GM23248 (cell line): ENCODE measurements around the gene SEZ6L. TPM values are rescaled to one million over a fixed set of nuclear protein-coding genes. Genes with fewer than 3 reads are reported as not detected.

Experiments
- DNase-seq: peaks from one replicate; pipeline ENCODE4 v3.0.0-alpha.2; 2015
- H2AFZ ChIP-seq: fragments of 200-600 bp; sonication (generic); 2 replicates; pipeline ENCODE4 v1.6.1; 2016; ENCODE audit warnings: antibody characterized with exemption
- H3F3A ChIP-seq: fragments of 200-600 bp; sonication (generic); 2 replicates; pipeline ENCODE4 v1.6.1; 2016; ENCODE audit warnings: mild to moderate bottlenecking, antibody characterized with exemption, mixed run types; ENCODE audit not compliant: insufficient read depth
- H3K27ac ChIP-seq: fragments of 200-600 bp; sonication (generic); 2 replicates; pipeline ENCODE4 v1.5.1; 2016; ENCODE audit warnings: mild to moderate bottlenecking
- H3K27me3 ChIP-seq: fragments of 200-600 bp; sonication (generic); replicated peaks from 2 replicates; pipeline ENCODE4 v1.6.1; 2016; ENCODE audit warnings: mild to moderate bottlenecking; ENCODE audit not compliant: insufficient read depth
- H3K36me3 ChIP-seq: fragments of 200-600 bp; sonication (generic); 2 replicates; pipeline ENCODE4 v1.6.1; 2016; ENCODE audit warnings: low read depth, mild to moderate bottlenecking
- H3K4me1 ChIP-seq: fragments of 200-600 bp; sonication (generic); 2 replicates; pipeline ENCODE4 v1.6.1; 2016; ENCODE audit warnings: mild to moderate bottlenecking; ENCODE audit not compliant: insufficient read depth
- H3K4me2 ChIP-seq: fragments of 200-600 bp; sonication (generic); one replicate; pipeline ENCODE4 v1.6.1; 2016; ENCODE audit warnings: mild to moderate bottlenecking; ENCODE audit not compliant: unreplicated experiment
- H3K4me3 ChIP-seq: fragments of 200-600 bp; sonication (generic); 2 replicates; pipeline ENCODE4 v1.5.1; 2016; ENCODE audit warnings: mild to moderate bottlenecking
- H3K79me2 ChIP-seq: fragments of 200-600 bp; sonication (generic); 2 replicates; pipeline ENCODE4 v1.6.1; 2016; ENCODE audit warnings: mild to moderate bottlenecking; ENCODE audit not compliant: insufficient read depth
- H3K9ac ChIP-seq: fragments of 200-600 bp; sonication (generic); 2 replicates; pipeline ENCODE4 v1.6.1; 2016; ENCODE audit warnings: mild to moderate bottlenecking
- H3K9me2 ChIP-seq: fragments of 200-600 bp; sonication (generic); 2 replicates; pipeline ENCODE4 v1.6.1; 2016; ENCODE audit warnings: mixed run types, mild to moderate bottlenecking, moderate library complexity; ENCODE audit not compliant: insufficient read depth
- H3K9me3 ChIP-seq: fragments of 200-600 bp; sonication (generic); one replicate; pipeline ENCODE4 v1.6.1; 2017; ENCODE audit warnings: low read depth
- H4K20me1 ChIP-seq: fragments of 200-600 bp; sonication (generic); 2 replicates; pipeline ENCODE4 v1.6.0; 2016; ENCODE audit not compliant: insufficient read depth
- EZH2 ChIP-seq: fragments of 200-600 bp; sonication (generic); IDR thresholded peaks from 2 replicates; pipeline ENCODE4 v1.6.1; 2018; ENCODE audit warnings: antibody characterized with exemption, mild to moderate bottlenecking; ENCODE audit not compliant: insufficient read depth, poor library complexity, severe bottlenecking
- EZH2phosphoT487 ChIP-seq: fragments of 200-600 bp; sonication (generic); IDR thresholded peaks from 2 replicates; pipeline ENCODE4 v1.6.1; 2018; ENCODE audit warnings: antibody characterized with exemption, moderate library complexity, mild to moderate bottlenecking, low read depth; ENCODE audit not compliant: insufficient read depth
- WGBS, 2 experiments: methylation state at CpG; one replicate each; pipeline ENCODE4 v1.1.6; 2015 to 2017; ENCODE audit warnings: low lambda C conversion rate in 2 of 2, low coverage in 1 of 2; ENCODE audit errors: missing lambda C conversion rate in 2 of 2; 5-methylcytosine and 5-hydroxymethylcytosine counted together
- in situ Hi-C: fragments of 300-500 bp; cut with MboI; formaldehyde crosslinking; loops from 2 replicates; pipeline ENCODE4 v1.15.0; 2020
- polyA plus RNA-seq: library from polyadenylated mRNA; unstranded; fragments of >200 nt; fragmentation: Nextera tagmentation; extraction: Ambion mirVana; gene quantifications from 2 replicates; pipeline ENCODE4 v1.2.1, GENCODE V29; 2016
- total RNA-seq: library from RNA; depleted of rRNA; stranded (reverse); fragments of >200 nt; shearing (Covaris generic); gene quantifications from 2 replicates; pipeline ENCODE4 v1.2.3, GENCODE V29; 2014

The SEZ6L gene
- total and polyA plus RNA-seq, 2 experiments from 2014 or later = under 0.01 to 0.18 TPM

DNA sequence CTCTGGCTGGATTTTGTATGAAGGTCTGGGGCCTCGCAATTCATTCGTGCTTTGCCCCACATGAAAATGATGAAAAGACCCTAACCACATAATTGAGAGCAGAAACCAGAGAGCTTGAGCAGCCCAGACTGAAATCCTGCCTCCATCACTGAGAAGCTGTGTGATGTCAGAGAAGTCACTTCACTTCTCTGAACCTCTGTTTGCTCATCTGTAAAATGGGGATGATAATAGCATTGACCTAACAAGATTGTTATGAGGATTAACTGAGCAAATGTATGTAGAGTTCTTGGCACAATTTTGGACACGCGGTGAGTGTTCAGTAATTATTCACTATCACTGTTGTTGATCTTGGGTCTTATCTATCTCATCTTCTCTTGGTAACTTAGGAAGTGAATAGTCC lies 203.6 kb downstream of the SEZ6L start:
- Histone ChIP-seq H3K9me2 (no peaks in the 10 kb centered on the region), H3F3A (no peaks in the 10 kb centered on the region)

DNA sequence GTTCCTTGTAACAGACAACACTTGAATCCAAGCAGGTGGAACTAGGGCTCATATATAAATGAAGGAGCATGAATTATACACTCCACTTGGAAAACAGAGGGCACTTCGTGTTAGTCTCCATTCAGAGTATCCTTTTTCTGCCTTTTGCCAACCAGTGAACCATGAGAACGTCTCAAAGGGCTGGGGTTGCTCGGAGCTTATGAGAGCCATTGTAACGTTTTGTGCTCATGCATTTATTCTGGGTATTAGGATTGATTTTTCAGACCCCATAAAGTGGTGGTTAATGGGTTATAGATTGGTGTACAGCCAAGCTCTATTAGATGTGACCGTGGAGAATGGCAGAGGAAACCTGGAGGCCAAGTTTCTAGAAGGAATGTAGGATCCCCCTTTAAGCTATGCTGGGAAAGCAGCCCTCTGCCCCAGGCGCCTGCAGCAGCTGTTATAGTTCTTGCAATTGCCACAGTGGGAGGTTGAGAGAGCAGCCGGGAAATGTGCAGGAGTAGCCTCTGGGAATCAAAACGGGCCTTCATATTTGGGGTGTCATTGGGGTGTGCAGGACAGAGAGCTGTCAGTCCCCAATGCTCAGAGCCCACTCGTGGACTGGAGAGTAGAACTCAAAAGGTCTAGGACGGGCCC lies 205.2 kb downstream of the SEZ6L start:
- in situ Hi-C loops = no loop called here
- Histone ChIP-seq H3K9ac (no peak overlapping the region), H3K4me1 (no peaks in the 10 kb centered on the region), H4K20me1 (no peaks in the 10 kb centered on the region), H3K9me3 (no peaks in the 10 kb centered on the region), H3K36me3 (no peaks in the 10 kb centered on the region), H3K4me2 (no peak overlapping the region), H3K9me2 (no peaks in the 10 kb centered on the region), H3K27ac (no peak overlapping the region), H3F3A (no peaks in the 10 kb centered on the region), H3K79me2 (no peaks in the 10 kb centered on the region), H3K4me3 (no peak overlapping the region), H3K27me3 (peaks cover 39% of the 10 kb centered on the region), H2AFZ (no peak overlapping the region)
- WGBS, 2 experiments = 35 to 41% methylated on average over 10 of the region's 10 CpGs
- DNase-seq = no peak
- no peak for TF ChIP-seq EZH2phosphoT487
- no peak for TF ChIP-seq EZH2

More for the DNA sequence above, 203.6 kb downstream of the SEZ6L start:
- 74 to 75% methylated on average over 4 of the region's 4 CpGs for WGBS, 2 experiments
- Histone ChIP-seq H3K4me1 (no peaks in the 10 kb centered on the region), H3K27me3 (peaks cover 34% of the 10 kb centered on the region), H3K4me3 (no peak overlapping the region), H3K27ac (no peak overlapping the region), H3K4me2 (no peak overlapping the region), H3K9ac (no peak overlapping the region), H3K9me3 (no peaks in the 10 kb centered on the region), H3K79me2 (no peaks in the 10 kb centered on the region), H2AFZ (no peak overlapping the region), H3K36me3 (no peaks in the 10 kb centered on the region), H4K20me1 (no peaks in the 10 kb centered on the region)
- TF ChIP-seq EZH2 = no peak
- no peak for TF ChIP-seq EZH2phosphoT487
- no peak for DNase-seq
- in situ Hi-C loops = no loop called here

DNA sequence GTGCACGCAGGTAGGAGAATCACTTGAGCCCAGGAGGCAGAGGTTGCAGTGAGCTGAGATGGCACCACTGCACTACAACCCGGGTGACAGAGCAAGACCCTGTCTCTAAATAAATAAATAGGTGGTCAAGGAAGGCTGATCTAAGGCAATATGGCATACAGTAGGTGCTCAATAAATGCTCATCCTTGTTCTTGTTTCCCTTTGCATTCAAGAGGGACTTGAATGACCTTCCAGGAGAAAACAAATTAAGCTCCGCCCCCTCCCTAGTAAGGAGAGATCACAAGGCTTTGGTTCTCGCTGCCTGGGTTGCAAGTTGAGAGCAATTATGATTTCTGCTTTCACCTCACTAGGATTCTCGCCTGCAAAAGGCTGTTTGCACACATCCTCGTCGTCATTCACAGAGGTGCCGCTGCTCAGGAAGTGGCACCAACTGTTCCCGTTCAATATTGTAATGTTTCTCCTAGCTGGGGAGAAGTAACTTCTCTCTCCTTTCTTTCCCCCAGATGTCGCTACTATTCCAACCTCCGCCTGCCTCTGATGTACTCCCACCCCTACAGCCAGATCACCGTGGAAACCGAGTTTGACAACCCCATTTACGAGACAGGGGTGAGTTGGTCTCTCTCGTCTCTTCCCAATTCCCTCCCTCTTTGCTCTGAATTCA lies 208.0 kb downstream of the SEZ6L start:
- 19 to 23% methylated on average over 14 to 15 of the region's 15 CpGs for WGBS, 2 experiments
- no peak overlapping the region for H2AFZ ChIP-seq

DNA sequence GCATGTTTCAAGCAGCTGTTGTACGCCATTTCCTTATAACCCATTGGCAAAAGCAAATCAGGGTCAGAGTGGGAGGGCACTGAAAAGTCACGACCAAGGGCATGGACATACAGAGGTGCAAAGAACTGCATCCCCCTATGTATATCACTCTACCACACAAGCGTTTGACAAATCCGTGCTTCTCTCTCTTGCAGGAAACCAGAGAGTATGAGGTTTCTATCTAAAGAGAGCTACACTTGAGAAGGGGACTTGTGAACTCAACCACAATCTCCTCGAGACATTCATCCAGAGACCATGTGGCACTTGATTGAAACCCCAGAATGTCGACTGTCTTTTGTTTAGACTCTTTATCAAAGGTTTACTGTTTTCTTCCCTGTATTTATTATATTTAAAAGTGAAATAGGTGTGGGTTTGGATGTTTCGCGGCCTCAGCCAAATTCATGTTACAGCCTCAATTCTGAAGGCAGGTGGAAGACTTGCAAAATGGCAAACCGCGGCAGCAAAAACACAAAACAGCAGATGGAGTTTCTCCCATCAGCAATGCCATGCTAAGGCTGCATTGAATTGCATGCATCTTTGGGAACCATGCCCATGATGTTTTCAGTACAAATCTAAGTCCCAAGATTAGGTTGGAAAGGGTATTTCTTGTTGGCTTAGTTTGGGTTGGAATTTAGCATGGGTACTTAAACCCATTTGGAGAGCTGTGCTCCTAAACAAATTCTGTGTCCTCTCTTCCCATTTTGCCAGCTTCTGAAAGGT lies 211.0 kb downstream of the SEZ6L start:
- Histone ChIP-seq H3K79me2 (no peaks in the 10 kb centered on the region), H3K4me2 (no peak overlapping the region), H3K9me2 (no peaks in the 10 kb centered on the region), H3K4me1 (no peaks in the 10 kb centered on the region), H3K4me3 (no peak overlapping the region), H3K9ac (no peak overlapping the region), H3K36me3 (no peaks in the 10 kb centered on the region), H3F3A (no peaks in the 10 kb centered on the region), H3K27ac (no peak overlapping the region), H3K27me3 (peaks cover 62% of the 10 kb centered on the region), H3K9me3 (no peaks in the 10 kb centered on the region), H4K20me1 (no peaks in the 10 kb centered on the region), H2AFZ (no peak overlapping the region)
- TF ChIP-seq EZH2phosphoT487 (no peak), EZH2 (no peak)
- in situ Hi-C loops = no loop called here
- 51 to 52% methylated on average over 10 of the region's 10 CpGs for WGBS, 2 experiments
- DNase-seq = no peak

More for the DNA sequence above, 208.0 kb downstream of the SEZ6L start:
- no peak overlapping the region for H3K27ac ChIP-seq
- no peak overlapping the region for H3K4me2 ChIP-seq
- no peaks in the 10 kb centered on the region for H3K4me1 ChIP-seq
- no peak for DNase-seq
- peaks cover 66% of the 10 kb centered on the region for H3K27me3 ChIP-seq
- H4K20me1 ChIP-seq = no peaks in the 10 kb centered on the region
- in situ Hi-C loops = no loop called here
- H3K9me2 ChIP-seq = no peaks in the 10 kb centered on the region
- H3K9me3 ChIP-seq = no peaks in the 10 kb centered on the region
- no peak overlapping the region for H3K4me3 ChIP-seq
- H3K79me2 ChIP-seq = no peaks in the 10 kb centered on the region
- no peak overlapping the region for H3K9ac ChIP-seq
- H3K36me3 ChIP-seq = no peaks in the 10 kb centered on the region
- H3F3A ChIP-seq = no peaks in the 10 kb centered on the region
- no peak for TF ChIP-seq EZH2
- no peak for TF ChIP-seq EZH2phosphoT487
